Measurements from ENCODE around the gene FAM13C. TPM values are rescaled to one million over a fixed set of nuclear protein-coding genes. Genes with fewer than 3 reads are reported as not detected.
"Not testable (repeated sequence)": the region's sequence is repeated elsewhere in the genome, so short reads cannot be mapped to it uniquely, and the experiment has no call there.

Gene FAM13C
- total RNA-seq, 1 donor from 2014 or later, result 5.1 TPM

- Mint-ChIP-seq H3K36me3 (ENCODE audit: low read depth) (peaks cover 2% of the 10 kb centered on the region), H3K9me3 (ENCODE audit: low read depth) (no peaks in the 10 kb centered on the region), H3K4me3 (ENCODE audit: unreplicated experiment) (no peak overlapping the region), H3K27me3 (ENCODE audit: low read depth) (no peaks in the 10 kb centered on the region), H3K27ac (ENCODE audit: unreplicated experiment) (no peak overlapping the region), H3K4me1 (ENCODE audit: low read depth) (no peaks in the 10 kb centered on the region)
- no peak for DNase-seq (ENCODE audit: low spot score)
- TF ChIP-seq CTCF (IDR thresholded peaks at IDR 0.05), result no peak
Observed at GRCh38 chr10:59242991-59243390, 119.4 kb downstream of the FAM13C start.

- DNase-seq (ENCODE audit: low spot score), result no peak
- Mint-ChIP-seq H3K9me3 (ENCODE audit: low read depth) (no peaks in the 10 kb centered on the region), H3K27ac (ENCODE audit: unreplicated experiment) (no peak overlapping the region), H3K27me3 (ENCODE audit: low read depth) (peaks cover 4% of the 10 kb centered on the region), H3K4me3 (ENCODE audit: unreplicated experiment) (no peak overlapping the region), H3K36me3 (ENCODE audit: low read depth) (peaks cover 2% of the 10 kb centered on the region), H3K4me1 (ENCODE audit: low read depth) (no peaks in the 10 kb centered on the region)
- no peak for TF ChIP-seq CTCF (IDR thresholded peaks at IDR 0.05)
Observed at GRCh38 chr10:59242057-59242456, 120.3 kb downstream of the FAM13C start.

- Mint-ChIP-seq H3K36me3 (ENCODE audit: low read depth) (peaks cover 2% of the 10 kb centered on the region), H3K27ac (ENCODE audit: unreplicated experiment) (no peak overlapping the region)
- no peak for DNase-seq (ENCODE audit: low spot score)
Observed at GRCh38 chr10:59240582-59241183, 121.7 kb downstream of the FAM13C start.

GRCh38 chr10:59239108-59239507 is 123.2 kb downstream of the FAM13C start:
- not testable (repeated sequence) for DNase-seq (ENCODE audit: low spot score); H3K4me1 Mint-ChIP-seq (ENCODE audit: low read depth); H3K4me3 Mint-ChIP-seq (ENCODE audit: unreplicated experiment); H3K27me3 Mint-ChIP-seq (ENCODE audit: low read depth); H3K9me3 Mint-ChIP-seq (ENCODE audit: low read depth); H3K36me3 Mint-ChIP-seq (ENCODE audit: low read depth); H3K27ac Mint-ChIP-seq (ENCODE audit: unreplicated experiment)

More at GRCh38 chr10:59240582-59241183, 121.7 kb downstream of the FAM13C start:
- peak; percentile 96 for TF ChIP-seq CTCF (IDR thresholded peaks at IDR 0.05)
- Mint-ChIP-seq H3K4me1 (ENCODE audit: low read depth) (no peaks in the 10 kb centered on the region), H3K4me3 (ENCODE audit: unreplicated experiment) (no peak overlapping the region), H3K27me3 (ENCODE audit: low read depth) (peaks cover 8% of the 10 kb centered on the region), H3K9me3 (ENCODE audit: low read depth) (no peaks in the 10 kb centered on the region)

- no peak overlapping the region for H3K27ac Mint-ChIP-seq (ENCODE audit: unreplicated experiment)
- no peaks in the 10 kb centered on the region for H3K4me1 Mint-ChIP-seq (ENCODE audit: low read depth)
- H3K9me3 Mint-ChIP-seq (ENCODE audit: low read depth), result no peaks in the 10 kb centered on the region
- peaks cover 8% of the 10 kb centered on the region for H3K27me3 Mint-ChIP-seq (ENCODE audit: low read depth)
- TF ChIP-seq CTCF (IDR thresholded peaks at IDR 0.05), result no peak
- H3K4me3 Mint-ChIP-seq (ENCODE audit: unreplicated experiment), result no peak overlapping the region
- no peaks in the 10 kb centered on the region for H3K36me3 Mint-ChIP-seq (ENCODE audit: low read depth)
- DNase-seq (ENCODE audit: low spot score), result no peak
Observed at GRCh38 chr10:59237775-59238174, 124.6 kb downstream of the FAM13C start.

- DNase-seq (ENCODE audit: low spot score), result no peak
- no peaks in the 10 kb centered on the region for H3K9me3 Mint-ChIP-seq (ENCODE audit: low read depth)
- no peak overlapping the region for H3K4me3 Mint-ChIP-seq (ENCODE audit: unreplicated experiment)
- no peak for TF ChIP-seq CTCF (IDR thresholded peaks at IDR 0.05)
- H3K36me3 Mint-ChIP-seq (ENCODE audit: low read depth), result no peaks in the 10 kb centered on the region
- no peaks in the 10 kb centered on the region for H3K4me1 Mint-ChIP-seq (ENCODE audit: low read depth)
- no peak overlapping the region for H3K27ac Mint-ChIP-seq (ENCODE audit: unreplicated experiment)
- peaks cover 8% of the 10 kb centered on the region for H3K27me3 Mint-ChIP-seq (ENCODE audit: low read depth)
Observed at GRCh38 chr10:59236064-59236697, 126.2 kb downstream of the FAM13C start.
